ENCODE data around the gene SLC45A3.

Gene SLC45A3

GRCh38 chr1:205632669-205633169 lies 47.6 kb downstream of the SLC45A3 start:
- no peak for DNase-seq

DNA sequence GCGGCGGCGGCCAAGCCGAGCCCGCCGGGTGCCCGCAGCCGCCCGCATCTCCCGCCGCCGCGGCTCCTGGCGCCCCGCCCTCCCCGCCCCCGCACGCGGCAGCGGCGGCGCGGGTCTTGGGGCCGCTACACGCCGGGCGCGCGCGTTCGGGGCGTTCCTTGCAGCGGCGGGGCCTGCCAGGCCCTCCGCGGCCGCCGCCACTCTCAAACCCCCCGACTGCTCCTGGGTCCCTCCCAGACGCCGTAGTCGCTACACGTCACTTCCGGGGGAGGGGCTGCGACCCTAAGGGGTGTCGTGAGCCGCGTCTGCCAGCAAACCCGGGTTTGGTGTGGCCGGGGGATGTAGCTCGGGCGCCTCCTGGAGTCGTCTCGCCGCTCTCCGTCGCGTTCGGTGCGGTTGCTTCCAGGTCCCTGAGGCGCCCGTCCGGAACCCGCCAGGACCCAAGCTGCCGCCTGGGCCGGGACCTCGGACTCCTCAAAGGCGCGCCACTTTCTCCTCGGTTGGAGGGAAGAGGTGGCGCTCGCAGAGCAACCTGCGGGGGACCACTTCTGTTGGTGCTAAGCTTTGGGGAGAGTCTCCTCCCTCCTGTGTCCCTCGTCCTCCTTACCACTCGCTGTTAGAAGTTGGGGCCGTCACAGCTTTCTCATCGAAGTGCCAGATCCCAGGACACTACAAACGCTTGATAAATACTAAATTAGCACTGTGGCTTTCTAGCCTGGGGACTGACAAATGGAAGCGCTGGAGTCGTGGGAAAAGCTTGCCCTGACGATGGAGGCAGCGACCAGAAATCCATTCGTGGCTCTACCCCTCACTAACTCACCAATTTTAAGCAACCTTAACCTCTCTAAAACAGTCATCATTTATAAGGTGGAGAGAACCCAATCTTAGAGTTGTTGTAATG lies 48.3 kb downstream of the SLC45A3 start, which contains the start of gene ELK4:
Gene ELK4 (minus strand): TSS at position 244 of the 901 bp plus-strand sequence. CDS start 8,129 bp downstream, outside the sequence.
- DNase-seq, result peak; percentile 99

GRCh38 chr1:205631010-205631767 lies 49.1 kb downstream of the SLC45A3 start:
- peak; percentile 90 to 91 for DNase-seq

GRCh38 chr1:205630651-205631009 lies 49.7 kb downstream of the SLC45A3 start:
- DNase-seq, result no peak

GRCh38 chr1:205630241-205630640 lies 50.1 kb downstream of the SLC45A3 start:
- peak in 1 of 2 donors; percentile 49 for DNase-seq

GRCh38 chr1:205629751-205630150 lies 50.6 kb downstream of the SLC45A3 start:
- DNase-seq, result peak in 1 of 2 donors; percentile 40

DNA sequence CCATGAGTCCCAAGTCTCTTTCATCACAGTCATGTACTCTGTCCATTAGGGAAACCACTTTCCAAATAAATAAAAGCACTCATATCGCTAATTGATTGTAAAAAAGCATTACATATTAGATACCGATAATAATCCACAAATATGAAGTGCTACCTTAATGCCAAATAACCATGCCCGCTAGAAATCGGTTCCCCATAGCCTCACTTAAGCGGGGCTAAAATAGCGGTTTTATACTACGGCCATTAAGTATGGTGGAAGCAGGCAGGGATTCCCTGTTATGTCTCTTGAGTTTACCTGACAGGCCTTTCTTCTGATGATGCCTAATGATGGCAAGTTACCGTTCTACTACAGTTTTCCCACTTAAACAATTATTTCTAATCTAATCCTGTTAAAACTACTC lies 52.4 kb downstream of the SLC45A3 start:
- no peak for DNase-seq

- DNase-seq, result no peak
Observed at GRCh38 chr1:205626216-205626615, 54.1 kb downstream of the SLC45A3 start.

DNA sequence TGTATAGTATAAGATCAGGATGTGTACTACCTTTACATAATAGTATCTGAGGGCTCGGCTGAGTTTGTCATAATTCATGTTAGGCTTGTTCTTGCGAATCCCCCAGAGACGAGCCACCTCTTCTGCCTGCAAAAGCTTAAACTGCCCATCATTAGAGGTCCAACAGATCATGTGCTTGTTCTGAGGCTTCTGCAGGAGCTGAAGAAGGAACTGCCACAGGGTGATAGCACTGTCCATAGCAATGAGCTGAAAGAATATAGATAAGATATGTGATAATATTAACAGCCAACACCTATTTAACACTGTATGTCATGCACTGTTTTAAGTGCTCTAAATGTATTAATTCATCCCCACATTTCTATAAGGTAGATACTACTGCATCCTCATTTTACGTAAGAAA lies 56.7 kb downstream of the SLC45A3 start:
- no peak for DNase-seq

GRCh38 chr1:205620269-205620668 lies 60.0 kb downstream of the SLC45A3 start:
- DNase-seq, result no peak

DNA sequence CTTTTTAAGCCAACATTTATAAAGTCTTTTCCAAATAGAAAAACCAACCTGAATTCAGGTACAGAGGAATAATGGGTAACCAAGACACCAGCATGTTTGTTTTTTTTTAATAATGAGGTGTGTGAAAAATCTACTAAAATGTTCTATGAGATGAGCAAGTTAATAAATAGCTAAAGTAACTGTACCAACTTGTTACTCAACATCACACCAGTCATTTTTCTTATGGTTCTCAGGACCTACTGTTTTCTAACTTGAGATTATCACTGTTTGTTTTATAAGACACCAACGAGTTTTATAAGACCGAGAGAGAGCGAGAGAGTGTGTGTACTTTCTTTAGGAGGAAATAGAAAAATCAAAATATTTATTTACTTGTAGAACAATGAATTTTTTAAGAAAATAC lies 60.9 kb downstream of the SLC45A3 start:
- no peak for DNase-seq

GRCh38 chr1:205616563-205617293 lies 63.6 kb downstream of the SLC45A3 start:
- no peak for DNase-seq

GRCh38 chr1:205615789-205616188 lies 64.5 kb downstream of the SLC45A3 start:
- DNase-seq, result no peak

- no peak for DNase-seq
Observed at GRCh38 chr1:205613854-205614412, 66.4 kb downstream of the SLC45A3 start.

- DNase-seq, result no peak
Observed at GRCh38 chr1:205612556-205612955, 67.8 kb downstream of the SLC45A3 start.

GRCh38 chr1:205612104-205612503 lies 68.2 kb downstream of the SLC45A3 start:
- no peak for DNase-seq

GRCh38 chr1:205610901-205611466 lies 69.3 kb downstream of the SLC45A3 start:
- DNase-seq, result no peak

- DNase-seq, result no peak
Observed at GRCh38 chr1:205610036-205610435, 70.3 kb downstream of the SLC45A3 start.
